Right lobe of liver (tissue), 4 donors: ENCODE data around the gene SFTA2.

ENCODE experiments used
- CTCF ChIP-seq, 4 donors: fragments of 200-600 bp in 3 of 4; fragments of 450-650 bp in 1 of 4; IDR thresholded peaks; one replicate each; pipeline versions ENCODE4 v1.5.1 to v1.8.0; 2016 to 2022; ENCODE audit warnings: antibody characterized with exemption in 4 of 4, mild to moderate bottlenecking in 2 of 4
- POLR2A ChIP-seq: fragments of 450-650 bp; IDR thresholded peaks from one replicate; pipeline ENCODE4 v1.6.1; 2017; ENCODE audit warnings: antibody characterized with exemption, mild to moderate bottlenecking
- donor health status: DM: no; HTN: no; CAD: no.
- donor health status: DM: no; HTN: no; CAD: no.
- donor health status: DM: no; HTN: yes; CAD: no.

GRCh38 chr6:30945281-30945680 lies 13.3 kb upstream of the SFTA2 start:
- TF ChIP-seq CTCF (IDR thresholded peaks at IDR 0.05), result no peak
- TF ChIP-seq POLR2A, result no peak
